AG09319 (cell line): ENCODE measurements around the gene MT2A.

Source experiments
- DNase-seq: peaks from one replicate; pipeline ENCODE4 v3.0.0-alpha.2; 2010; ENCODE audit warnings: low read depth; ENCODE audit errors: extremely low read depth
- TF ChIP-seq, protein P1 (sequence below): IDR thresholded peaks from 2 replicates; pipeline ENCODE4 v1.5.1; 2011; ENCODE audit warnings: low read depth, mild to moderate bottlenecking, inconsistent platforms, low read length, moderate library complexity

MT2A gene

DNA sequence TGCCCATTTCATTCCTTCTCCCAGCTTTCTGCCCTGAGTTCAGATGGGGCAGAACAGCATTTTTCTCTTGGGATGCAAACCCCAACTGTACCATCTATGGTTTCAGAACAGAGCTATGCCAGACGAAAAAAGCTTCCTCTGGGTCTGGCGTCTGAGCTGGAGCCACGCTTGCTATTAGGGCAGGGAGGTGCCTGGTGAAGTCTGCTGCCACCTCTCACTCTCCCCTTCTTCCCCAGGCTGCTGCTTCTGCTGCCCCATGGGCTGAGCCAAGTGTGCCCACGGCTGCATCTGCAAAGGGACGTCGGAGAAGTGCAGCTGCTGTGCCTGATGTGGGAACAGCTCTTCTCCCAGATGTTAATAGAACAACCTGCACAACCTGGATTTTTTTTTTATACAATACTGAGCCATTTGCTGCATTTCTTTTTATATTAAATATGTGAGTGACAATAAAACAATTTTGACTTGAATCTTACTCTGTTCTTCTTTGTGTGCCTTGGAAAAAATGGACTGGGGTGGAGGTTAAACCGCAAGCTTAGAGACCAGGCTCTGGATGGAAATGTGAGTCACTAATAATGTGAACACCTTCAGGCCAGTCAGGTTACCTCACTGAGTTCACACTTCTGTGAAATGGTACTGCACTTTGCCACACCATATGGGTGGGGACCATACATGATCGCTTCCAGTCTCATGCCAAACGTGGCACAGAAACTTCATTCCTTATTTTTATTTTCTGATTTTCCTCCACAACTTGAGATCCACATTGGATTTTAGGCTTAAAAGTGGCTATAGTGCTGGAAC, 28.4 kb downstream of the MT2A start:
- TF ChIP-seq, protein P1, sequence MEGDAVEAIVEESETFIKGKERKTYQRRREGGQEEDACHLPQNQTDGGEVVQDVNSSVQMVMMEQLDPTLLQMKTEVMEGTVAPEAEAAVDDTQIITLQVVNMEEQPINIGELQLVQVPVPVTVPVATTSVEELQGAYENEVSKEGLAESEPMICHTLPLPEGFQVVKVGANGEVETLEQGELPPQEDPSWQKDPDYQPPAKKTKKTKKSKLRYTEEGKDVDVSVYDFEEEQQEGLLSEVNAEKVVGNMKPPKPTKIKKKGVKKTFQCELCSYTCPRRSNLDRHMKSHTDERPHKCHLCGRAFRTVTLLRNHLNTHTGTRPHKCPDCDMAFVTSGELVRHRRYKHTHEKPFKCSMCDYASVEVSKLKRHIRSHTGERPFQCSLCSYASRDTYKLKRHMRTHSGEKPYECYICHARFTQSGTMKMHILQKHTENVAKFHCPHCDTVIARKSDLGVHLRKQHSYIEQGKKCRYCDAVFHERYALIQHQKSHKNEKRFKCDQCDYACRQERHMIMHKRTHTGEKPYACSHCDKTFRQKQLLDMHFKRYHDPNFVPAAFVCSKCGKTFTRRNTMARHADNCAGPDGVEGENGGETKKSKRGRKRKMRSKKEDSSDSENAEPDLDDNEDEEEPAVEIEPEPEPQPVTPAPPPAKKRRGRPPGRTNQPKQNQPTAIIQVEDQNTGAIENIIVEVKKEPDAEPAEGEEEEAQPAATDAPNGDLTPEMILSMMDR, result no peak

DNA sequence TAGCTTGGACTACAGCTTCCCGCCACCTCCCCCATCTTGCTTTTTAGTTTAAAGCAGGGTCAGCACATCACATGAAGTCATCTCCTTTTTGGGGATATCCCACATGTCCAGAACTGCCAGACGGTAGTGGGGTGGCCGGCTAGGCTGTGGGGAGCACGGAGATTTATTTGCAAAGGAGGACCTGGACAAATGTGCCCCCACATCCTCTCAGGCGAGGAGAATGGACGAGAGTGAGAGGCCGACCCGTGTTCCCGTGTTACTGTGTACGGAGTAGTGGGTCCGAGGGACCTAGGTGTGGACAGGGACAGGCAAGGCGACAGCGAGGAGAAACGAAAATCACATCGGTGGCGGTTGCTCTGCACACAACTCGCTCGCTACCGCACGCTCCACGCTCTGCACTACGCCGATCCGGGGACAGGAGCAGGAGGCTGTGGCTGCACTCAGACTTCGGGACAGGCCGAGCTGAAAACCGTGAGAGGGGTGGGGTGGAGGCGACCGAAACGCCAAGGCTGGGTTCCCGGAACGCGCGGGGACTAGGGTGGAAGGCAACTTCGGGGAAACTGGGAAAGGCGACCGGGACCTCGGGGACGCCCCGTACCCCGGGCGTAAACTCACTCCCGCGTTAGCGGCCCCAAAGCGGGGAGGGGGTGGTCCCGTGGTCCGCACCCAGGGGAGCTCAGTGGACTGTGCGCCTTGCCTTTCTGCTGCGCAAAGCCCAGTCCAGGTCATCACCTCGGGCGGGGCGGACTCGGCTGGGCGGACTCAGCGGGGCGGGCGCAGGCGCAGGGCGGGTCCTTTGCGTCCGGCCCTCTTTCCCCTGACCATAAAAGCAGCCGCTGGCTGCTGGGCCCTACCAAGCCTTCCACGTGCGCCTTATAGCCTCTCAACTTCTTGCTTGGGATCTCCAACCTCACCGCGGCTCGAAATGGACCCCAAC, 29.7 kb downstream of the MT2A start, which contains the start of gene MT1A:
MT1A (plus strand) TSS at position 853 of the 937 bp plus-strand sequence; CDS start at position 926, 73 bp downstream.
- no peak for DNase-seq
- TF ChIP-seq, protein P1, result no peak

More for the DNA sequence above, 28.4 kb downstream of the MT2A start:
- DNase-seq, result no peak

DNA sequence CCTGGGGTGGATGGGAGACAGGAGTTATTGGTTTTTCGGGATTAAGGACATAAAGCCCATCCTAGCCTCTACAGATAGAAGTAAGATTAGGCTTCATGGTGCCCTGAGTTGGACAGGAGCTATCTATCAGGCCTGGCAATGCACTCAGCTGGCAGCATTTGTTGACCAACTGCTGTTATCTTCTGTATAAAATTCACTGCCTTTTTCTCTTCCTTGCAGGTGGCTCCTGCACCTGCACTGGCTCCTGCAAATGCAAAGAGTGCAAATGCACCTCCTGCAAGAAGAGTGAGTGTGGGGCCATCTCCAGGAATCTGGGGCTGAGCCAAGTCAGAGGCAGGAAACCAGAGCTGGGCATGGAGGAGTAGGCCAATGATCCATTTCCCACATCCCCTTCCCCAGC, 30.7 kb downstream of the MT2A start:
- TF ChIP-seq, protein P1, result no peak
- no peak for DNase-seq

DNA sequence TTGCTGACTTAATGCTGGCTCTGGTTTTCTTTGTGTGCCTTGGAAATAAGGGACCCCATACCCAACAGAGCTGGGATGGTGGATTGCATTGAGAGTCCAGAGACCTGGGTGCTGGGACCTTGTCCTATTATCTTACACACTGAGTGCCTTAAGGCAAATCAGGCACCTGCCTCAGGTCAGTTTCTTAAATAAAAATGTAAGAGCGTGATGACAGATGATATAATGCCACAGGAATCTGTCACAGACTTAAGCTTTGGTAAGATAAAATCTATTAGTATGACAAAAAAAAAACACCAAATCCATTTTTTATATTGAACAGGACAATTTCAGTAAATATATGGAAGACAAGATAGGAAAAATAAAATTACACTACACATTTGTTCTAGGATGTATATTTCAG, 31.7 kb downstream of the MT2A start:
- DNase-seq, result no peak
- TF ChIP-seq, protein P1, result no peak

DNA sequence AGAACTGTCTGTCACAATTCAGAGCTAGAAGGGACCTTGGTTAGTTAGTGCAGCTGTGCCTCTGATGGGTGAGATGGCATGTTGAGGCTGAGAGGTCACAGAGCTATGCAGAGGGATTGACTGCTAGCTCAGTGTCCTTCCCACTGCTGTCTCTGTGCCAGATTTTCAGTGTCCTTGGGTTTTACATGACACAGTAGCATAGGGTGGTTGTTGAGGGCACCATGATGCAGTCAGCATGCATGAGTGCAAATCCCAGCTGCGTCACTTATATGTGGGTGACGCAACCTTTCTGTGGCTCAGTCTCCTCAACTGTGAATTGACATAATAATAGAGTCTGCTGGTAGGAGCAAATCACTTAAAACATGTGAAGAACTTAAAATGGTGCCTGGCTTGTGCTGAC, 32.8 kb downstream of the MT2A start:
- no peak for DNase-seq
- TF ChIP-seq, protein P1, result no peak

DNA sequence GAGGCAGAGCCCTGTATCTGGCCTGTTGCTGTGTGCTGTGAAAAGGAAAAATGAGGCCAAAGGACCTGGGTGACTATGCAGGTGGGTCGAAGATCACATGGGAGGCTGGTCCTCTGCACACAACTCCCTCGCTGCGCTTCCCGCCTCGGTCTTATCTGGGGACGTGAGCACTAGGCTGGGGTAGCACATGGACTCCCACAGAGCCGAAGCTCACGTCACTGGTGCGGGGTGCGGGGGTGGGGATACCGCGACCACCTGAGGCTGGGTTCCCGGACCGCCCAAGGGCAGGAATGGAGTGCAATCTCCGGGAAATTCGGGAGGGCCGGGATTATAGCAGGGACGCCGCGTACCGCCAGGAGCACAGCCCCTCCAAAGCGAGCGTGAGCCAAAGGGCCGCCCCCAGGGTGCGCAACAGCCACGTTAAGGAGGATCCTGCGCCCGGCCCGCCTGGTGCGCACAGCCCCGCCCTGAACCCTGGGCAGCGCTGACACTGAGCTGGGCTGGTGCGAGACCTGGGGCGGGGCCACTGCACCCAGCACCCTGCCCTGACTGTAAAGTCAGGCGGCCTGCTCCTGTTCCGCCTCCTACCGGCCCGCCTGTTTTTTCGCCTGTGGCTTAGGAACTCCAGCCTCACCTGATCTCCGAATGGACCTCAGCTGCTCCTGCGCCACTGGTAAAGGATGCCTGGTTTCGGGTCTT, 34.8 kb downstream of the MT2A start:
- TF ChIP-seq, protein P1, result peak; percentile 25
- DNase-seq, result no peak
